CD4-positive, alpha-beta T cell treated with Interferon alpha-2 for 1 hour (primary cell): ENCODE data around the gene ETV6.
A peak's percentile ranks its signal among the peaks of the same experiment; 100 is the strongest.

ENCODE experiments used
- DNase-seq, 2 donors: peaks; one replicate each; pipeline ENCODE4 v3.0.0-alpha.2; 2020 to 2022

Gene ETV6

GRCh38 chr12:11745113-11745512 is 95.6 kb downstream of the ETV6 start:
- DNase-seq, result no peak

DNA sequence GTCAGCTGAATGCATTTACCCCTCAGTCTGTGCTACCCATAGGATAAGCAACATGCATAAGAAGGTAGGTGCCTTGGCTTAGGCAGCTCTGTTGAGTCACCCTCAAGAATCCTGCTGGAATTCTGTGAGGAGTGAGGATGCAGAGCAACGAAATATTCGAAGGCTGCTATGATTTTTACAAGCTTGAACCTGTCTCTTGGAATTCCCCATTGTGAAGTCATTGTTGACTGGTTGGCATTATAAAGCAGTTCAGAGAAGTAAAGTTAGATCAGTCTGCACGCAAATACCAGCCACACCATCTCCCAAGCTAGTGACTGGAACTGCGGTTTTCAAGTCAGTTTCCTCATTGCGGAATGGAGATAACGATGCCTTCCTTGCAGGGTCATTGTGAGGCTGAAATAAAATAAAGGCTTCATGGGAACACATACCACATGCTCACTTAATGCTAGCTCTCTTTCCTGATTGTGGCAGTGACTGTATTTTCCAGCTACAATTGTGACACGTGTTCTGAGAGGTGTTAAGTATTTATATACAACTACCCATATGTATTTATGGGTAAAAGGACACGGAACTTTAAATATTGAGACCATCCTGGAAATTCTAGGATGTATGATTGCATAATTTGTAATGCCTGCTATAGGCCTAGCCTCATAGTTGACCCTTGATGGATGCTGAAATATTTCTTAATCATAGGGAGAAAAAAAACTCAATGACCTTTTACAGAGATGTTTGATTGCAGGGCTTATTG is 96.7 kb downstream of the ETV6 start:
- peak; percentile 28 to 73 for DNase-seq

DNA sequence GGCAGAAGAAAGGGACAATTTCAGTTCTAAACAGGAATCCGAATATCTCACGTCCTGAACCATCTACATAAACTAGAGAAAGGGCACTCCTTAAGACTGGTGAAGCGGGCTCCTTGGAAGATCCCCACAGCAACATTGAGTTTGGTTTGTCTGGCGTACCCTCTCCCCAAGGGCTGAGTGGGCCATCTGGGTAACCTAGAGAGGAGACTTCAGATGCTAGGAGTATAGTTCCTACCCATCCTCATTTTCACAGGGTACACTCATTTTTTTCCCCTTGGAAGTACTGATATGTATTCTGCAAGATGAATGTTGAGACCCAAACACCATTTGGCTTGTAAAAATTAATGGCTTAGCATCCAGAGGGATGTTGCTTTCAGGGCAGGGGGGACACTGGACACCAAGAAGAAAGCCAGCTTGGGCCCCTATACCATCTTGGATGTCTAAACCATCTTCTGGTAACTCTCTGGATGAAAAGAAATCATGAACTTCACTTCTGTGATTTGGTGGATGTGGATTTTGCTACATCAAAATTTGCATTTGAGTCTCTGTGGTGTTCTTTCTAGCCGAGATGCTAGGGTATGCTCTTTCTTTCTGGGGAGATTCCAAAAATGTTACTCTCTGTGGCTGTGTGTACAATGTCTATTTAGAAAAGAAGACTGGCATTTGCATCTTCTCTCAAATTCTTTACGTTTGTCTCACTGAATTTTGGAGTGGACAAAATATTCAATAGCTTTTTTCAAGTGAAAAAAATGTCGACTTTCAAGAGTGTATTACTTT is 97.7 kb downstream of the ETV6 start:
- no peak for DNase-seq

- DNase-seq, result no peak
Measured at GRCh38 chr12:11747969-11748368, 98.5 kb downstream of the ETV6 start.

DNA sequence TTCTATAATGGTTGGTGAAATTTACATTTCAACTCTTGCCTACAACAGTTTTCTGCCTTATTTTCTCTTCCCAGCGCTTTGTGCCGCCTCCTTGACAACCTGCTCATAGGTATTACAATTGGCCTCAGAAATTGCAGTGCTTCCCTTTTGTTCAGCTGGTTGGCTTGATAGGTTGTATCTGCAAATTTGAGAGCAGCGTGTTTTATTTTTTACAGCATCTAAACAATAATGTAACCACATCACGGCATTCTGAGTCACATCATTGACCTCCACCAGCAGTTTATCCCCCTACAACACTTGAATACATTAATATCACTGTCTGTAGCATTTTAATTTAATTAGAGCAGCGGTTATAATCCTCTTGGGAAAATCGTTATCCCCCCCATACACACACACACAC is 99.4 kb downstream of the ETV6 start:
- DNase-seq, result no peak

DNA sequence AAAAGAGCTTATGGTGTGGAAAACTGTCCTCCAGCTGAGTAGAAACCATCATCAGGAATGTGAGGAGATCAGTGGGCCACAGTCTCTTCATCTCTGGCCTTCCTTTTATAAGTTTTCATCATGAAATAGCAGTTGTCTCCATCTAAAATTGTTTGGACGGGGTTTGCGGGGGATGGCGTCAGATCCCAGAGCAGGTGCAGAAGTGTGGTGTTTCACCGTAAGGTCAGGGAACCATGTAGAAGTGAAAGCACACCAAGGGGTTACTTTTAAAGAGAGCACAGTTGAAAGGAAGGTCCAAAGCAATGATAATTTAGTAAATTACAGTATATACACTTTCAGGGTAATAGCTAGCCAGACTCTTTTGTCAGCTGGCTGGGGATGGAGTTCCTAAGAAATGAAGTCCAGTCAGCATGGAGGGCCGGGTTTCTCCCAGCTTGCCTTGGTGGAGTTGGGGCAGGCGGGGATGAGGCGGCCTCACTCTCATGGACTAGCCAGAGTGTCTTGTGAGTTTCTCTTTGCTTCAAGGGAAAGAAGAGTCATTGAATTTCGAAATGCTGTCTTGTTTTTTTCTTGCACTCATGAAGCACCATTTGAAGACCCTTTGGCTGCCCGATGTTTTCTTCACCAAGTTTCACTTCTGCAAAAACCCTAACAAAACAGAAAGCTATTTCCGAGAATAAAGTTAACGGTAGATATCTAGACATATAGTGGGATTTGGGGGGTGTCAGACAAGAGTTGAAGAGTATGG is 100.6 kb downstream of the ETV6 start:
- peak; percentile 29 to 74 for DNase-seq

DNA sequence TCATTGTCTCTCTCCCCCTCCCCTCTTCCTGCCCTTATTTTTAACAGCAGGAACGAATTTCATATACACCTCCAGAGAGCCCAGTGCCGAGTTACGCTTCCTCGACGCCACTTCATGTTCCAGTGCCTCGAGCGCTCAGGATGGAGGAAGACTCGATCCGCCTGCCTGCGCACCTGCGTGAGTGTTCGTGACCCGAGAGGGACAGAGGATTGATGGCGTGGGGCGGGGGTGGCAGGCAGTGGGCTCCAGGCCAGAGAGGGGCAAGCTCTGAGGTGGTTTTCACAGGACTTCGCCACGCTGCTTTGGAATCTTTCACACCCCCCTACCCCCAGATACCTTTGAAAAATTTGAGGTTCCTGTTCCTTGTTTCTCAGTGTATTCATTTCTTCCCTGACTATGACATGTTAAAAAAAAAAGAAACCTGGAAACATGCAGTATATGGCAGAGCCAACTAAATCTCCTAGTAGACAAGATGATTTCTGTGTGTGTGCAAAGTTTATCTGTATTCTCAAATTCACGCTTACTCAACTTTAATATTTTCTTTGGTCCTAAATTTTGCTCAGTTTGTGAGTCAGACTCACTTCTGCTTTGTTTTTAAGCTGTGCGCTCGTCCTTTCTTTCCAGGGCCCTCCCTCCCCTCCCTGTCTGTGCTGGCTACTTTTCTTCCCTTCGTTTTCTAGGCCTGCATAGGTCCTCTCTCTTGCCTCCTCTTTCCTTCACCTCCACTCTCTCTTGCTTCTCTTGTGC is 103.1 kb downstream of the ETV6 start:
- no peak for DNase-seq

GRCh38 chr12:11753150-11753499 is 103.7 kb downstream of the ETV6 start:
- no peak for DNase-seq

DNA sequence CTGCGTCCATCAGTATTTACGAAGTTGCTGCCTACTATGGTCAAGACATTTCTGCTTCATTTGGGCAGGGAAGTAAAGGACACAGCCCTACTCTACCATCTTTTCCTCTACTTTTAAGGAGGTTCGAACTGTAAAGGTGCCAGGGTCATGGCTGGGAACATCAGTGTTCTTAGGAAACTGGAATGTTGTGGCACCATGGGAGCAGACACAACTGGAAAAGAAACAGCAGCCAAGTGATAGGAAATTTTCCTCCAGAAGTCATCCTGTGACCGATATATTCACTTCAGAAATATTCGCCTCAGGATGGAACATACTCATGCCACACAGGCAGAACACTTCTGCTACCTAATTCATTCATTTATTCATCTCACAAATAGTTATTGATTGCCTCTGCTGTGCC is 104.4 kb downstream of the ETV6 start:
- no peak for DNase-seq

DNA sequence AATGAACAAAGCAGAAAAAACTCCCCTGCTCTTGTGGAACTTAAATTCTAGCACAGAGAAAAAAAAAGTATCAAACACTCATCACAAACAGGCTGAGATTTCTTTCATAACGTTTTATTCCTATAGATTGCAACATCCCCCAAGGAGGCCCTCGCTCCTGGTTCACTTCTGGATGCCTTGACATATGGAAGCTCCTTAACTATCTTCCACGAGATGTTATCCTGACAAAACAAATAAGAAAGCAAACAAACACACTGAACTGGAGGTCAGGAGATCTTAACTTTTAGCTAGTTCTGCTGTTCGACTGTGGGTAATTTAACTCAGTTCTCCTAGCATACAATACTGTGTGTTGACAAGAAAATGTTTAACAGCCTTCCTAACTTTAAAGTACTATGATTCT is 104.8 kb downstream of the ETV6 start:
- no peak for DNase-seq

GRCh38 chr12:11755302-11755930 is 105.9 kb downstream of the ETV6 start:
- no peak for DNase-seq

- DNase-seq, result no peak
Measured at GRCh38 chr12:11756022-11756421, 106.5 kb downstream of the ETV6 start.

DNA sequence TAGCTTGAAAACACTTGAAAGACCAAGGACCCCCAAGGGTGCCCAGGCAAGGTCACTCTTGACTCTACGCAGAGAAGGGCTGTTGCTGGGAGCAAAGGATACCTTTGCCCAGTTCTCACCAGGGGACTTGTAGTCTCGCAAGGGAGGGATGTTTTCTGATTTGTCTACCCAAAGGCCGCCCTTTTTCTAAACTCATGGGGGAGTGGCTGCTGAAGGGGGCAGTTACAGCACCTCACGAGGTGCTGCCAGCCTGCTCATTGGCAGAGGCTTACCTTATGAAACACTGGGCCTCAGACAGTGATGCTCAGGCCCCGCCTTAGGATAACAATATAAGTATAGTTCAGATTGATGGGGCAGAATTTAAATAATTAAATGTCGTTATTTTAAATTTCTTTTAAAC is 107.0 kb downstream of the ETV6 start:
- no peak for DNase-seq

DNA sequence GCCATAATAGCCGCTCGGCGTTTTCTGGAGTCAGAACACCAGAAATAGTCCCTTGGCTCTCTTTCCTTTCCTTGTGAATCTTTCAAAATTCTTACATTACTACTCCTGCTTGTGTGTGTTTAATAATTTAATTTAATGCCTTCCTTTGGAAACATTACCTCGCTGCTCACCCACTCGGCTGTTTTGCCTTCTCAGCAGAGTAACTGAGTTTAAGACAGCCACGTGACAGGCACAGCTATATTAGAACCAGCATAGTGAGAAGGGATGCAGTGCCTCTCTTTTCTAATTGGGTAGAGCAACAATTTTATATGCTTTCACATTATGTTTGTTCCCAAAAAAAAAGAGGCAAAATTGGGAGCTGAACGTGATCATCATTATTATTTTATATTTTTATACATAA is 107.6 kb downstream of the ETV6 start:
- no peak for DNase-seq

DNA sequence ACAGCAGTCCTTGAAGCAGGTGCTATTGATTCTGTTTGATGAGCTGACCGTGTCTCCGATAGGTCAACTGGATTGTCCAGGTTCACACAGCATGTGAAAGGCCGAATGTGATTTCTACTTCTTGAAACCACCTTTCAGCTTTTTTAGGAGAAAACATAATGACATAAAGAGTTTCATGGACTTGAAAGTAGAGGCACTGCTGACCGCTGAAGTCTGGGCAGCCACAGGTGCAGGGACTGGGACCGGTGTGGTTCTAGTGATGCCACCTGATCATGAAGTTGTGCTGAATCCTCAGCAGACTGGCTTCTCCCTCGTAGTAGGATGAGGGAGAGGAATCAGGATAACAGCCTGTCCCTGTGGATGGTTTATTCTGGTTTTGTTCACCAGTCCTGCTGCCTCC is 108.1 kb downstream of the ETV6 start:
- no peak for DNase-seq

DNA sequence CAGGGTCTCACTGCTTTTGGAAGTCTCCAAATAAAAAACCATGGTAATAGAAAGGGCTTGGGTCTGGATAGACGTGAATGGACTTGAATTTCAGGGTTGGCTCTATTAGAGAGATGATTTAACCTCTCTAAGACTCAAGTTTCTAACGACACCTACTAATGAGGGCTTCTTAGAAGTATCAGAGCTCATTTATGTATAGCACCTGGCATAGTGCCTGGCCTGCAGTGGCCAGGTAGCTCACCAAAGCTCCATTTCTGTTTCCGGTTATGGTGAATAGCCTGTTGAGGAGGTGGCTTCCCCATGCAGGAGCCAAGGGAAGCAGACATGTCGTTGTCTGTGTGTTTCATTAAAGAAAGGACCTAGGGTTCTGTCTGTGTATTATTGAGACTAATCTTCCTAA is 108.6 kb downstream of the ETV6 start:
- DNase-seq, result no peak

GRCh38 chr12:11758510-11759493 is 109.3 kb downstream of the ETV6 start:
- peak; percentile 52 to 74 for DNase-seq

DNA sequence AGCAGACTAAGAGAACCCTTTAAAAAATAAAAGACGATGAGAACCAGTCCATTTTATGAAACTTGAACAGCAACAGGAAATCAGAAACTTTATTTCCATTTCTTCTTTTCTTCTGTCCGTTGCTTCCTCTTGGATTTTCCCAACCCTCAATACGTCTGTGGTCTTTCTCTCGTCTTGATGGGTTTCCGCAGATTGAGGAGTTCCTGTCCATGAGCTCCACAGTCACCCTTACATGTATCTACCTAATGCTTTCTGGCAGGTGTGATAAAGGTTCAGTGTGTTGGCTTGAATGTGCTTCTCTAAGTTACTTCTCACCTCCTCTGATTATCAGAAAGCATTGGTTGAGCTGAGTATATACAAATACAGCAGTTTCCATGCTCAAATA is 110.0 kb downstream of the ETV6 start:
- no peak for DNase-seq

- DNase-seq, result no peak
Measured at GRCh38 chr12:11759899-11760298, 110.4 kb downstream of the ETV6 start.

- peak in 1 of 2 donors; percentile 39 for DNase-seq
Measured at GRCh38 chr12:11761869-11762567, 112.5 kb downstream of the ETV6 start.
